GM23338 (cell line): Measurements from ENCODE around the gene ADGRB3. TPM values are rescaled to one million over a fixed set of nuclear protein-coding genes. Genes with fewer than 3 reads are reported as not detected.

Experiments used
- ATAC-seq: fragments of 200-7000 bp; cut with Tn5 transposase; 3 replicates; pipeline ENCODE4 v1.9.1; 2020
- DNase-seq: peaks from one replicate; pipeline ENCODE4 v3.0.0-alpha.2; 2015; ENCODE audit warnings: low spot score
- H2AFZ ChIP-seq: fragments of 200-600 bp; sonication (generic); 2 replicates; pipeline ENCODE4 v1.8.0; 2016; ENCODE audit warnings: antibody characterized with exemption, mild to moderate bottlenecking, moderate library complexity
- H3F3A ChIP-seq: fragments of 200-600 bp; sonication (generic); replicated peaks from 2 replicates; pipeline ENCODE4 v1.8.0; 2017; ENCODE audit warnings: antibody characterized with exemption, mixed run types, low read depth
- H3K27ac ChIP-seq: fragments of 200-600 bp; sonication (generic); 2 replicates; pipeline ENCODE4 v1.6.1; 2016; ENCODE audit warnings: low read depth
- H3K27me3 ChIP-seq: fragments of 200-600 bp; sonication (generic); 2 replicates; pipeline ENCODE4 v1.8.0; 2016; ENCODE audit warnings: mild to moderate bottlenecking, mixed run types, moderate library complexity; ENCODE audit not compliant: insufficient read depth
- H3K36me3 ChIP-seq: fragments of 200-600 bp; sonication (generic); 2 replicates; pipeline ENCODE4 v1.8.0; 2016; ENCODE audit warnings: mild to moderate bottlenecking; ENCODE audit not compliant: insufficient read depth
- H3K4me1 ChIP-seq: fragments of 200-600 bp; sonication (generic); 2 replicates; pipeline ENCODE4 v1.8.0; 2016; ENCODE audit warnings: mild to moderate bottlenecking, moderate library complexity; ENCODE audit not compliant: insufficient read depth
- H3K4me2 ChIP-seq: fragments of 200-600 bp; sonication (generic); 2 replicates; pipeline ENCODE4 v1.7.1; 2017; ENCODE audit warnings: mixed run types
- H3K4me3 ChIP-seq: fragments of 200-600 bp; sonication (generic); 2 replicates; pipeline ENCODE4 v1.6.1; 2016; ENCODE audit warnings: mixed run types
- H3K79me2 ChIP-seq: fragments of 200-600 bp; sonication (generic); replicated peaks from 2 replicates; pipeline ENCODE4 v1.8.0; 2017; ENCODE audit warnings: mild to moderate bottlenecking; ENCODE audit not compliant: insufficient read depth
- H3K9me2 ChIP-seq: fragments of 200-600 bp; sonication (generic); 2 replicates; pipeline ENCODE4 v1.8.0; 2017; ENCODE audit not compliant: insufficient read depth
- H4K20me1 ChIP-seq: fragments of 200-600 bp; sonication (generic); replicated peaks from 2 replicates; pipeline ENCODE4 v1.8.0; 2017; ENCODE audit warnings: mild to moderate bottlenecking; ENCODE audit not compliant: insufficient read depth
- H3K27ac Mint-ChIP-seq: 2 replicates; pipeline ENCODE4 v1.8.0; 2020; ENCODE audit warnings: inconsistent platforms, mild to moderate bottlenecking, moderate library complexity, mixed read lengths
- H3K27me3 Mint-ChIP-seq: 3 replicates; pipeline ENCODE4 v1.8.0; 2022; ENCODE audit warnings: low read depth, mild to moderate bottlenecking, moderate library complexity, mixed read lengths, inconsistent platforms; ENCODE audit not compliant: insufficient read depth, poor library complexity
- H3K36me3 Mint-ChIP-seq: 3 replicates; pipeline ENCODE4 v1.8.0; 2021; ENCODE audit warnings: low read depth, mild to moderate bottlenecking, inconsistent platforms, moderate library complexity, mixed read lengths
- H3K4me1 Mint-ChIP-seq: 3 replicates; pipeline ENCODE4 v1.8.0; 2020; ENCODE audit warnings: mild to moderate bottlenecking, inconsistent platforms, mixed read lengths
- H3K4me3 Mint-ChIP-seq: 3 replicates; pipeline ENCODE4 v1.8.0; 2021; ENCODE audit warnings: moderate library complexity, mild to moderate bottlenecking, inconsistent platforms, mixed read lengths
- H3K9me3 Mint-ChIP-seq: 3 replicates; pipeline ENCODE4 v1.8.0; 2020; ENCODE audit warnings: moderate library complexity, mild to moderate bottlenecking, inconsistent platforms, mixed read lengths
- CTCF ChIP-seq, 2 experiments: fragments of 200-600 bp in 1 of 2; sonication (generic) in 1 of 2; conservative IDR thresholded peaks; 2 replicates each; pipeline versions ENCODE4 v1.5.1 to v1.6.1; 2016 to 2017; ENCODE audit warnings: antibody characterized with exemption in 2 of 2, low read depth in 2 of 2, mild to moderate bottlenecking in 2 of 2, moderate library complexity in 1 of 2
- EZH2 ChIP-seq: fragments of 200-600 bp; sonication (generic); IDR thresholded peaks from one replicate; pipeline ENCODE4 v1.8.0; 2017; ENCODE audit warnings: antibody characterized with exemption, mild to moderate bottlenecking, low read depth; ENCODE audit not compliant: unreplicated experiment
- EZH2phosphoT487 ChIP-seq: fragments of 200-600 bp; sonication (generic); IDR thresholded peaks from one replicate; pipeline ENCODE4 v1.8.1; 2018; ENCODE audit warnings: antibody characterized with exemption; ENCODE audit not compliant: unreplicated experiment
- JUNB ChIP-seq: IDR thresholded peaks from one replicate; pipeline ENCODE4 v1.6.1; 2016; ENCODE audit warnings: antibody characterized with exemption; ENCODE audit not compliant: unreplicated experiment
- NANOG ChIP-seq: IDR thresholded peaks from 2 replicates; pipeline ENCODE4 v1.6.1; 2016; ENCODE audit warnings: antibody characterized with exemption, borderline replicate concordance
- POLR2AphosphoS5 ChIP-seq: IDR thresholded peaks from 2 replicates; pipeline ENCODE4 v1.6.1; 2016; ENCODE audit warnings: antibody characterized with exemption, low read depth
- REST ChIP-seq: IDR thresholded peaks from one replicate; pipeline ENCODE4 v1.6.1; 2018; ENCODE audit warnings: antibody characterized with exemption; ENCODE audit not compliant: unreplicated experiment
- ZNF114 ChIP-seq: fragments of 250-450 bp; sonication (Bioruptor Pico); IDR thresholded peaks from 2 replicates; pipeline ENCODE4 v1.5.0; 2020; ENCODE audit warnings: mild to moderate bottlenecking, moderate library complexity
- ZNF331 ChIP-seq: fragments of 250-450 bp; sonication (Bioruptor Pico); IDR thresholded peaks from 2 replicates; pipeline ENCODE4 v1.5.0; 2020; ENCODE audit warnings: low read depth, mild to moderate bottlenecking, moderate library complexity
- polyA plus RNA-seq: library from polyadenylated mRNA; unstranded; fragments of >200 nt; fragmentation: Nextera tagmentation; extraction: Ambion mirVana; gene quantifications from 2 replicates; pipeline ENCODE4 v1.2.1, GENCODE V29; 2016
- total RNA-seq: library from RNA; depleted of rRNA; stranded (reverse); fragments of >200 nt; shearing (Covaris generic); gene quantifications from 2 replicates; pipeline ENCODE4 v1.2.3, GENCODE V29; 2014
- TF ChIP-seq, protein P1 (sequence below): IDR thresholded peaks from 2 replicates; pipeline ENCODE4 v1.6.1; 2016; ENCODE audit warnings: antibody characterized with exemption

The ADGRB3 gene
- total and polyA plus RNA-seq, 2 experiments from 2014 or later = 0.92 to 4.0 TPM

DNA sequence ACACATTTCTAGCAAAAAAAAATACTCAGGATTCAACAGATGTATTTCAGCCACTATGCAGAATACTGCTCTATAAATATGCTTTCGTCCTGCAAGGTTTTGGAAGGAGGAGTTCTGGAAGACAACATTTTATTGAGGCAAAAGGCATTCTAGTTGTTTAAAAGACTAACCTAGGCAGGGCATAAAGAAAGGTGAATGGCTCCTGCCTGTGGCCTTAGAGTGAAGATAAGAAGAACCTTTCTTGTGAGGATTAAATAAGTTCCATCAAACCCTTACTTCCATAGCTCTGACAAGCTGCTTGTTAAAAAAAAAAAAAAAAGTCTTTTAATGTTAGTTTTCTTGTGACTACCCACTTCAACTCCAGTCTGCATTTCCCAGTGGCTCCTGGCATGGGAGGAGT is 139.8 kb downstream of the ADGRB3 start:
- Histone ChIP-seq H3K4me3 (no peak overlapping the region), H3K27ac (no peak overlapping the region), H3K27me3 (no peaks in the 10 kb centered on the region), H2AFZ (no peak overlapping the region), H3K4me1 (0 out of 2 replicates have a peak, but pooled peaks cover 7% of the 10 kb centered on the region), H3K79me2 (no peaks in the 10 kb centered on the region), H3F3A (no peaks in the 10 kb centered on the region), H3K36me3 (no peaks in the 10 kb centered on the region), H4K20me1 (no peaks in the 10 kb centered on the region), H3K4me2 (no peak overlapping the region), H3K9me2 (no peaks in the 10 kb centered on the region)
- no peak overlapping the region for H3K4me3 Mint-ChIP-seq
- ATAC-seq (no peak), DNase-seq (no peak)
- peaks cover 14% of the 10 kb centered on the region; the same call in 2 of the 3 replicates for H3K4me1 Mint-ChIP-seq
- H3K36me3 Mint-ChIP-seq = no peaks in the 10 kb centered on the region
- TF ChIP-seq EZH2phosphoT487 = no peak
- TF ChIP-seq NANOG = no peak
- TF ChIP-seq, protein P1, sequence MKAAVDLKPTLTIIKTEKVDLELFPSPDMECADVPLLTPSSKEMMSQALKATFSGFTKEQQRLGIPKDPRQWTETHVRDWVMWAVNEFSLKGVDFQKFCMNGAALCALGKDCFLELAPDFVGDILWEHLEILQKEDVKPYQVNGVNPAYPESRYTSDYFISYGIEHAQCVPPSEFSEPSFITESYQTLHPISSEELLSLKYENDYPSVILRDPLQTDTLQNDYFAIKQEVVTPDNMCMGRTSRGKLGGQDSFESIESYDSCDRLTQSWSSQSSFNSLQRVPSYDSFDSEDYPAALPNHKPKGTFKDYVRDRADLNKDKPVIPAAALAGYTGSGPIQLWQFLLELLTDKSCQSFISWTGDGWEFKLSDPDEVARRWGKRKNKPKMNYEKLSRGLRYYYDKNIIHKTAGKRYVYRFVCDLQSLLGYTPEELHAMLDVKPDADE = no peak
- TF ChIP-seq REST = no peak
- no peak for TF ChIP-seq ZNF331 (CRISPR knock-in tag)
- TF ChIP-seq EZH2 = no peak
- TF ChIP-seq POLR2AphosphoS5 = no peak
- TF ChIP-seq CTCF (conservative IDR thresholded peaks at IDR 0.05; ENCODE audit: low read depth in 2 of 2) = no peak
- no peak overlapping the region for H3K27ac Mint-ChIP-seq
- H3K27me3 Mint-ChIP-seq = no peaks in the 10 kb centered on the region
- no peaks in the 10 kb centered on the region for H3K9me3 Mint-ChIP-seq

- no peak overlapping the region for H3K27ac Mint-ChIP-seq
- Histone ChIP-seq H3K4me3 (no peak overlapping the region), H3K4me1 (0 out of 2 replicates have a peak, but pooled peaks cover 7% of the 10 kb centered on the region), H2AFZ (no peak overlapping the region), H3K9me2 (no peaks in the 10 kb centered on the region), H4K20me1 (no peaks in the 10 kb centered on the region), H3K27ac (no peak overlapping the region), H3K27me3 (no peaks in the 10 kb centered on the region), H3K36me3 (no peaks in the 10 kb centered on the region), H3K4me2 (no peak overlapping the region), H3F3A (no peaks in the 10 kb centered on the region), H3K79me2 (no peaks in the 10 kb centered on the region)
- no peaks in the 10 kb centered on the region for H3K9me3 Mint-ChIP-seq
- H3K4me1 Mint-ChIP-seq = peaks cover 14% of the 10 kb centered on the region; the same call in 2 of the 3 replicates
- H3K27me3 Mint-ChIP-seq = no peaks in the 10 kb centered on the region
- DNase-seq = no peak
- TF ChIP-seq, protein P1 = no peak
- no peak for TF ChIP-seq ZNF331 (CRISPR knock-in tag)
- TF ChIP-seq POLR2AphosphoS5 = no peak
- TF ChIP-seq REST = no peak
- TF ChIP-seq NANOG = no peak
- no peak for TF ChIP-seq ZNF114
- TF ChIP-seq JUNB = no peak
- no peak for ATAC-seq
- no peaks in the 10 kb centered on the region for H3K36me3 Mint-ChIP-seq
- no peak overlapping the region for H3K4me3 Mint-ChIP-seq
Measured at GRCh38 chr6:68776354-68776753, 141.3 kb downstream of the ADGRB3 start.
